MM.1S (cell line): ENCODE data around the gene MUCL1.
"Not testable (repeated sequence)": the region's sequence is repeated elsewhere in the genome, so short reads cannot be mapped to it uniquely, and the experiment has no call there.

Experiments used
- DNase-seq: peaks from one replicate; pipeline ENCODE4 v3.0.0-alpha.2; 2015
- H2AFZ ChIP-seq: fragments of 300-600 bp; sonication (generic); 2 replicates; pipeline ENCODE4 v1.6.0; 2016; ENCODE audit warnings: antibody characterized with exemption, low read length
- H3F3A ChIP-seq: fragments of 300-600 bp; sonication (generic); 2 replicates; pipeline ENCODE4 v1.6.1; 2016; ENCODE audit warnings: mild to moderate bottlenecking, antibody characterized with exemption, low read length, moderate library complexity, mixed read lengths; ENCODE audit not compliant: insufficient read depth
- H3K27ac ChIP-seq: fragments of 300-600 bp; sonication (generic); 2 replicates; pipeline ENCODE4 v1.5.1; 2016; ENCODE audit warnings: mild to moderate bottlenecking, low read length
- H3K27me3 ChIP-seq: fragments of 300-600 bp; sonication (generic); replicated peaks from 2 replicates; pipeline ENCODE4 v1.6.0; 2016; ENCODE audit warnings: low read length; ENCODE audit not compliant: insufficient read depth
- H3K36me3 ChIP-seq: fragments of 300-600 bp; sonication (generic); replicated peaks from 2 replicates; pipeline ENCODE4 v1.6.1; 2016; ENCODE audit warnings: mild to moderate bottlenecking, low read length, mixed read lengths; ENCODE audit not compliant: insufficient read depth
- H3K4me1 ChIP-seq: fragments of 300-600 bp; sonication (generic); 2 replicates; pipeline ENCODE4 v1.6.1; 2016; ENCODE audit warnings: low read length, mixed read lengths
- H3K4me2 ChIP-seq: fragments of 300-600 bp; sonication (generic); 2 replicates; pipeline ENCODE4 v1.6.0; 2016; ENCODE audit warnings: low read depth, low read length
- H3K4me3 ChIP-seq: fragments of 300-600 bp; sonication (generic); 2 replicates; pipeline ENCODE4 v1.5.1; 2016; ENCODE audit warnings: low read length, mixed read lengths
- H3K79me2 ChIP-seq: fragments of 300-600 bp; sonication (generic); 2 replicates; pipeline ENCODE4 v1.6.1; 2016; ENCODE audit warnings: mixed run types, low read length, mixed read lengths
- H3K9ac ChIP-seq: fragments of 300-600 bp; sonication (generic); 2 replicates; pipeline ENCODE4 v1.6.1; 2016; ENCODE audit warnings: low read length, mixed read lengths
- H3K9me2 ChIP-seq: fragments of 300-600 bp; sonication (generic); replicated peaks from 2 replicates; pipeline ENCODE4 v1.6.1; 2016; ENCODE audit warnings: mild to moderate bottlenecking, low read length, mixed read lengths; ENCODE audit not compliant: insufficient read depth
- H3K9me3 ChIP-seq: fragments of 300-600 bp; sonication (generic); replicated peaks from 2 replicates; pipeline ENCODE4 v1.6.1; 2016; ENCODE audit warnings: mild to moderate bottlenecking, low read length, mixed read lengths; ENCODE audit not compliant: insufficient read depth
- H4K20me1 ChIP-seq: fragments of 300-600 bp; sonication (generic); 2 replicates; pipeline ENCODE4 v1.6.1; 2016; ENCODE audit warnings: mild to moderate bottlenecking, low read length, moderate library complexity, mixed read lengths; ENCODE audit not compliant: insufficient read depth
- CTCF ChIP-seq: fragments of 300-600 bp; sonication (generic); IDR thresholded peaks from 2 replicates; pipeline ENCODE4 v1.5.1; 2016; ENCODE audit warnings: antibody characterized with exemption, low read length, mixed read lengths
- EZH2 ChIP-seq: fragments of 300-600 bp; sonication (generic); optimal IDR thresholded peaks from 2 replicates; pipeline ENCODE3; 2017; ENCODE audit warnings: low read depth, mild to moderate bottlenecking, antibody characterized with exemption, low read length, mixed read lengths
- EZH2phosphoT487 ChIP-seq: fragments of 300-600 bp; sonication (generic); IDR thresholded peaks from 2 replicates; pipeline ENCODE4 v1.6.1; 2018; ENCODE audit warnings: antibody characterized with exemption, low read length

MUCL1 gene

GRCh38 chr12:54879150-54879549 is 24.8 kb downstream of the MUCL1 start:
- Histone ChIP-seq H4K20me1 (no peaks in the 10 kb centered on the region), H3F3A (no peaks in the 10 kb centered on the region), H3K9me3 (no peaks in the 10 kb centered on the region), H3K4me3 (no peak overlapping the region), H2AFZ (no peak overlapping the region), H3K36me3 (no peaks in the 10 kb centered on the region), H3K9me2 (no peaks in the 10 kb centered on the region), H3K27me3 (no peaks in the 10 kb centered on the region), H3K79me2 (no peaks in the 10 kb centered on the region), H3K27ac (no peak overlapping the region), H3K4me2 (no peak overlapping the region), H3K4me1 (no peaks in the 10 kb centered on the region), H3K9ac (no peak overlapping the region)
- TF ChIP-seq CTCF (no peak), EZH2phosphoT487 (no peak), EZH2 (no peak)
- DNase-seq, result no peak

GRCh38 chr12:54879579-54879978 is 25.3 kb downstream of the MUCL1 start:
- Histone ChIP-seq H3K4me1 (no peaks in the 10 kb centered on the region), H3K79me2 (no peaks in the 10 kb centered on the region), H3K9me2 (no peaks in the 10 kb centered on the region), H3F3A (no peaks in the 10 kb centered on the region), H3K4me2 (no peak overlapping the region), H3K27me3 (no peaks in the 10 kb centered on the region), H4K20me1 (no peaks in the 10 kb centered on the region), H3K9me3 (no peaks in the 10 kb centered on the region), H3K36me3 (no peaks in the 10 kb centered on the region), H2AFZ (no peak overlapping the region), H3K27ac (no peak overlapping the region), H3K9ac (no peak overlapping the region), H3K4me3 (no peak overlapping the region)
- no peak for TF ChIP-seq CTCF
- TF ChIP-seq EZH2, result no peak
- DNase-seq, result no peak

- no peak for DNase-seq
- H3K36me3 ChIP-seq, result no peaks in the 10 kb centered on the region
- H3K27ac ChIP-seq, result no peak overlapping the region
- no peaks in the 10 kb centered on the region for H3K4me1 ChIP-seq
- H2AFZ ChIP-seq, result no peak overlapping the region
- no peaks in the 10 kb centered on the region for H3F3A ChIP-seq
- TF ChIP-seq EZH2, result no peak
- no peak for TF ChIP-seq CTCF
- TF ChIP-seq EZH2phosphoT487, result no peak
- H3K9ac ChIP-seq, result no peak overlapping the region
- H4K20me1 ChIP-seq, result no peaks in the 10 kb centered on the region
- no peak overlapping the region for H3K4me2 ChIP-seq
- no peaks in the 10 kb centered on the region for H3K79me2 ChIP-seq
- H3K4me3 ChIP-seq, result no peak overlapping the region
- H3K27me3 ChIP-seq, result no peaks in the 10 kb centered on the region
- H3K9me2 ChIP-seq, result no peaks in the 10 kb centered on the region
- H3K9me3 ChIP-seq, result no peaks in the 10 kb centered on the region
Observed at GRCh38 chr12:54882079-54882478, 27.8 kb downstream of the MUCL1 start.

- not testable (repeated sequence) for H3K79me2 ChIP-seq, H3K4me1 ChIP-seq, H3K9me3 ChIP-seq, H3K27me3 ChIP-seq, H3K4me3 ChIP-seq, H3K9me2 ChIP-seq, H3K4me2 ChIP-seq, H4K20me1 ChIP-seq, H2AFZ ChIP-seq, H3K27ac ChIP-seq, H3F3A ChIP-seq, H3K9ac ChIP-seq, H3K36me3 ChIP-seq, DNase-seq
Observed at GRCh38 chr12:54882597-54882996, 28.3 kb downstream of the MUCL1 start.

GRCh38 chr12:54888428-54888827 is 34.1 kb downstream of the MUCL1 start:
- H3K9me2 ChIP-seq, H3K4me2 ChIP-seq: not testable (repeated sequence)

More at GRCh38 chr12:54888428-54888827, 34.1 kb downstream of the MUCL1 start:
- H4K20me1 ChIP-seq, H3K9me3 ChIP-seq, H3K79me2 ChIP-seq, H3K4me3 ChIP-seq, H3K9ac ChIP-seq, DNase-seq, H3K27me3 ChIP-seq, H3K27ac ChIP-seq, H3K36me3 ChIP-seq, H3K4me1 ChIP-seq, H3F3A ChIP-seq, H2AFZ ChIP-seq: not testable (repeated sequence)
